RWPE2 (cell line): ENCODE data around the gene STK38L.

Experiments
- ATAC-seq: fragments of 200-7000 bp; cut with Tn5 transposase; 3 replicates; pipeline ENCODE4 v1.9.1; 2021; ENCODE audit warnings: low read depth
- DNase-seq: peaks from one replicate; pipeline ENCODE4 v3.0.0-alpha.2; 2020; ENCODE audit warnings: low spot score
- H3K27ac ChIP-seq: fragments of 450-650 bp; 2 replicates; pipeline ENCODE4 v1.5.1; 2017; ENCODE audit warnings: mild to moderate bottlenecking; ENCODE audit not compliant: poor library complexity, severe bottlenecking
- H3K27me3 ChIP-seq: fragments of 250-450 bp; sonication (Bioruptor Pico); 2 replicates; pipeline ENCODE4 v1.5.1; 2021; ENCODE audit warnings: mild to moderate bottlenecking, moderate library complexity; ENCODE audit not compliant: insufficient read depth, poor library complexity, severe bottlenecking
- H3K36me3 ChIP-seq: fragments of 250-450 bp; sonication (Bioruptor Pico); 2 replicates; pipeline ENCODE4 v1.5.1; 2020; ENCODE audit warnings: low read depth, mild to moderate bottlenecking, moderate library complexity
- H3K4me1 ChIP-seq: fragments of 250-450 bp; sonication (Bioruptor Pico); 2 replicates; pipeline ENCODE4 v1.5.1; 2021; ENCODE audit warnings: mild to moderate bottlenecking, moderate library complexity; ENCODE audit not compliant: insufficient read depth, poor library complexity, severe bottlenecking
- H3K4me3 ChIP-seq: fragments of 250-450 bp; sonication (Bioruptor Pico); 2 replicates; pipeline ENCODE4 v1.5.1; 2021; ENCODE audit warnings: mild to moderate bottlenecking, moderate library complexity; ENCODE audit not compliant: severe bottlenecking
- H3K9me3 ChIP-seq: fragments of 250-450 bp; sonication (Bioruptor Pico); 2 replicates; pipeline ENCODE4 v1.5.1; 2021; ENCODE audit warnings: mild to moderate bottlenecking, moderate library complexity; ENCODE audit not compliant: severe bottlenecking
- CTCF ChIP-seq: fragments of 450-650 bp; IDR thresholded peaks from one replicate; pipeline ENCODE4 v1.5.1; 2017; ENCODE audit warnings: mild to moderate bottlenecking, moderate library complexity; ENCODE audit not compliant: poor library complexity, severe bottlenecking

Gene STK38L

GRCh38 chr12:27217590-27217989 lies 26.5 kb upstream of the STK38L start:
- no peak overlapping the region for H3K4me3 ChIP-seq
- no peak for DNase-seq
- ATAC-seq, result no peak
- H3K27me3 ChIP-seq, result no peaks in the 10 kb centered on the region
- no peaks in the 10 kb centered on the region for H3K36me3 ChIP-seq
- H3K9me3 ChIP-seq, result no peaks in the 10 kb centered on the region
- H3K27ac ChIP-seq, result no peak overlapping the region
- no peak for TF ChIP-seq CTCF
- H3K4me1 ChIP-seq, result peaks cover 3% of the 10 kb centered on the region

- Histone ChIP-seq H3K27ac (no peak overlapping the region), H3K9me3 (no peaks in the 10 kb centered on the region), H3K27me3 (no peaks in the 10 kb centered on the region), H3K4me1 (peaks cover 3% of the 10 kb centered on the region), H3K36me3 (no peaks in the 10 kb centered on the region), H3K4me3 (no peak overlapping the region)
- TF ChIP-seq CTCF, result no peak
- DNase-seq, result no peak
- peak; percentile 33; the same call in 2 of the 3 replicates for ATAC-seq
Observed at GRCh38 chr12:27219693-27220054, 24.4 kb upstream of the STK38L start.

- Histone ChIP-seq H3K4me1 (peaks cover 4% of the 10 kb centered on the region), H3K27ac (no peak overlapping the region), H3K36me3 (no peaks in the 10 kb centered on the region), H3K27me3 (no peaks in the 10 kb centered on the region), H3K9me3 (no peaks in the 10 kb centered on the region), H3K4me3 (no peak overlapping the region)
- DNase-seq (no peak), ATAC-seq (peak; percentile 70)
- no peak for TF ChIP-seq CTCF
Observed at GRCh38 chr12:27220055-27220987, 23.8 kb upstream of the STK38L start.

GRCh38 chr12:27220988-27221345 lies 23.1 kb upstream of the STK38L start:
- no peak for DNase-seq
- no peaks in the 10 kb centered on the region for H3K27me3 ChIP-seq
- H3K9me3 ChIP-seq, result no peaks in the 10 kb centered on the region
- H3K27ac ChIP-seq, result no peak overlapping the region
- peaks cover 10% of the 10 kb centered on the region for H3K4me1 ChIP-seq
- no peak for ATAC-seq
- no peak for TF ChIP-seq CTCF
- H3K4me3 ChIP-seq, result no peak overlapping the region
- no peaks in the 10 kb centered on the region for H3K36me3 ChIP-seq
